GM18870 (cell line): Measurements from ENCODE around the gene CTSF.
"Not testable (repeated sequence)": the region's sequence is repeated elsewhere in the genome, so short reads cannot be mapped to it uniquely, and the experiment has no call there.

ENCODE experiments used
- ATAC-seq: cut with Tn5 transposase; IDR thresholded peaks from one replicate; pipeline ENCODE4 v1.9.1; 2021; ENCODE audit warnings: moderate library complexity; ENCODE audit not compliant: unreplicated experiment

The CTSF gene

GRCh38 chr11:66540598-66540997 lies 27.8 kb downstream of the CTSF start:
- ATAC-seq, result not testable (repeated sequence)

GRCh38 chr11:66539870-66540213 lies 28.6 kb downstream of the CTSF start:
- no peak for ATAC-seq

- no peak for ATAC-seq
Observed at GRCh38 chr11:66539170-66539869, 29.1 kb downstream of the CTSF start.

GRCh38 chr11:66532784-66533183 lies 35.6 kb downstream of the CTSF start:
- no peak for ATAC-seq

DNA sequence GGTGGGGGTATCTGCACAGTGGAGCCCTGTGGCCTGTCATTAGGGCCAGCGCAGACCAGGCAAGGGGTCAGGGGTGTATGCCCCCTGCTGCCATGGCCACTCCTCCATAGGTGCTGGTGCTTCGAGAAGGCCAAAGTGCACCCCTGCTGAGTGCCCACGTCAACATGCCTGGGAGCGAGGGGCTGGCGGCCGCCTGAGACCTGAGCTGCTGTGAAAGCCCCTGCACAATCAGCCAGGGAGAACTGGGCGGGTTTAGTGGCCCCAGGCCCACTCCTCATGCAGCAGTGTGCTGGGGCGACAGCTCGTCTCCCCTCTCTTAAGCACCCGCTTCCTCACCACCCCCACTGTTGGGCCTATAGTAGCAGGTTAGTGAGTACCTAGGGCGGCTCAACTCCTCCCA lies 36.6 kb downstream of the CTSF start:
- no peak for ATAC-seq

DNA sequence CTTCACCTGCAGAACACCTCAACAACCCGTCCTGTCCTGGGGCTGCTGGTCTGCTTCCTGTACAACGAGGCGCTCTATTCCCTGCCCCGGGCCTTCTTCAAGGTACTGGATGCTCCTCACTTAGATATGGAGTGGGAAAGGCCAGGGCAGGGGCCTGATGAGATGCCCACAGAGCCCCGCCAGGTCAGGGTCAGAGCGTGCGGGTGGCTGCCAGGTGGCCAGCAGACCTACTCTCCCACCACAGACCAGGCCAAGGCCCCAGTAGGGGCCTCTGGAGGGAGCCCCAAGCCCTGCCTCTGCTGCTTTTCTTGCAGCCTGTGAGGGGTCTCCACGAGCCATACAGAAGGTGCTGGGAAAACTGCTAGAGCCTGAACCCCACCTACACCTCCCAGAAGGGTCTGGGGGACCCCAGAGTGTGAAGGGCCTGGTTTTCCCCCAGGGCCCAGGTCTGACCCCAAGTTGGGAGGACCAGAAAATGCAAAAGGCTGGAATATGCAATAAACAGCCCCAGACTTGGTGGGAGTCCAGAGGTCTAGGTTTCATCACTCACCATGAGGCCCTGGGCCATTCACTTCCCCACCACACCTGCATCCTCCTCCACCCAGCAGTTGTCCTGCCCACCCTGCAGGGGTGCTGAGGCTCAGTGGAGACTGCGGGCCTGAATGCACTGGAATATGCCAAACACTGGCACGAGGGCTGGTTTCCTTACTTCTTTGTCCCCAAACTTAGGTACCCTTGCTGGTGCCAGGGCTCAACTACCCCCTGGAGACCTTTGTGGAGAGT lies 37.3 kb downstream of the CTSF start:
- no peak for ATAC-seq

GRCh38 chr11:66529655-66530054 lies 38.8 kb downstream of the CTSF start:
- no peak for ATAC-seq

DNA sequence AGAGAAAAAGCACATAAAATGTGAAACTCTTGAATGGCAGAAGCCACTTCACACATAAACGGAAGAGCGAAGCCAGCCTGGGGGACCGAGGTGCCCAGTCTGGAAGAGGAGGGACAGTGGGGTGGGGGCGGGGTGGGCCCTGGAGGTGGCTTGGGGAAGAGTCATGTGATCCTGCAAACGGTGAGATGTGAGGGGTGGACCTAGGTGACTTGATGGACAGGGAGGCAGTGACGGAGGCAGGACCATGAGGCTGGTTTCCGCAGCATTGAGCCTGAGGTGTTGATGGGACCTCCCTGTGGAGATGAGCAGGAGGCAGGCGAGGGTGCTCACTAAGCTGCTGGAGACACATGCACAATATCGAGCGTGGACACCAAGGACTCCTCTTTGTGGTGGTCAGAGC lies 39.3 kb downstream of the CTSF start:
- ATAC-seq, result no peak

- ATAC-seq, result no peak
Observed at GRCh38 chr11:66524304-66525040, 43.9 kb downstream of the CTSF start.

DNA sequence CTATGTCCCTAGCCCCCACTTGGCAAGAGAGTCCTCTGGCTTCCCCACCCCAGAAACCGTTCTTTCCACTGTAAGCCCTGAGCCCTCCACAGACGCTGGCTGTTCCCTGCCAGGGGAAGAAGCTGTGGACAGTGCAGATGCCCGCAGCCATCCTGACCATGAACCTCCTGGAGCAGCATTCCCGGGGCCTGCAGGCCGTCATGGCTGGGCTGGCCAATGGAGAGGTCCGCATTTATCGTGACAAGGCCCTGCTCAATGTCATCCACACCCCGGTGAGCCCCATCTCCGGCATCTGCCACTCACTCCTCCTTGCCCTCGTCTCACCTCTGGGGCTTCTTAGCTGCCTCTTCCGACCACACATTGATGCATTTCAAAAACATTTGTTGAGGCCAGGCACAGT lies 44.8 kb downstream of the CTSF start:
- ATAC-seq, result no peak
